Measurements from ENCODE around the gene TWF2. TPM values are rescaled to one million over a fixed set of nuclear protein-coding genes. Genes with fewer than 3 reads are reported as not detected.

TWF2 gene
- total and polyA plus RNA-seq, 2 of the 13 experiments (the other 11 are each of a cell fraction or from before 2014, with no cell fraction given): 45.5 to 108 TPM

DNA sequence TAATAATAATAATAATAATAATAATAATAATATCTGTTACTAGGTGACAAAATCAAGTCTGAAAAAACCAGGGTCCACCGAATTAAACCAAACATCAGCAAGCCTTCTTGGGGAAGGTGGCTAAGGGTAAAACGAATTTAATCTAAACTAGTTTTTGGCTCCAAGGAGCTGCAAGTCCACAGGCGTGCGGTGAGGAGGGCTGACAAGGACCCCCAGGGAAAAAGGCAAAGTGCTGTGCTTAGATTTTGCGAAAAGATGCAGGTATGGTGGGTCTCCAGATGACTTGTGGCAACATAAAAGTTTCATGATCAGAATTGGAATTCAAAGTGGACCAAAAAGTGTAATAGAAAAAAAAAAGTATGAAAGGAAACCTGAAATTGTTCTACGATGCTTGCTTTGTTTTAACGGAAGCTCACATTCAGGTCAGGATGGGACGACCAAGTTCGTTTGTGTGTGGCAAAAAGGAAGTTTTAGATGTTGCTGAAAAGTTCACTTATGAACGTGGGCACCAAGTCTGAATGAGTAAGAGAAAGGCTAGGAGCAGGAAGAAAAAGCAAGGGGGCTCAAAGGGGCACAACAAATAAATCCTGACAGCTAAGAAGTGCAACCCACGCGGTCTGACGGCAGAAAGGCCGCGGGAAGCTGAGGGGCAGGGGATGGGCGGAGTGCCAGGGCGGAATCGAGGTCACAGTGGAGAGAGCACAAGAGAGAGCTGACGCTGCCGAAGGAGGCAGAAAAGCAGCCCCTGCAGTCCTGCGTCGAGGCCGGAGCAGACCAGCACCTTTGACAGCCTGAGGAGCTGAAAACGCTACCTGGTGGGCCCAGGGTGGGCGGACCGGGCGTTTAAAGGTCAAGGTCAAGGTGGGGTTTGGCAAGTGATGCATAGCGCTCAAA is 38.4 kb upstream of the TWF2 start (continued):
- TF ChIP-seq, protein P1, sequence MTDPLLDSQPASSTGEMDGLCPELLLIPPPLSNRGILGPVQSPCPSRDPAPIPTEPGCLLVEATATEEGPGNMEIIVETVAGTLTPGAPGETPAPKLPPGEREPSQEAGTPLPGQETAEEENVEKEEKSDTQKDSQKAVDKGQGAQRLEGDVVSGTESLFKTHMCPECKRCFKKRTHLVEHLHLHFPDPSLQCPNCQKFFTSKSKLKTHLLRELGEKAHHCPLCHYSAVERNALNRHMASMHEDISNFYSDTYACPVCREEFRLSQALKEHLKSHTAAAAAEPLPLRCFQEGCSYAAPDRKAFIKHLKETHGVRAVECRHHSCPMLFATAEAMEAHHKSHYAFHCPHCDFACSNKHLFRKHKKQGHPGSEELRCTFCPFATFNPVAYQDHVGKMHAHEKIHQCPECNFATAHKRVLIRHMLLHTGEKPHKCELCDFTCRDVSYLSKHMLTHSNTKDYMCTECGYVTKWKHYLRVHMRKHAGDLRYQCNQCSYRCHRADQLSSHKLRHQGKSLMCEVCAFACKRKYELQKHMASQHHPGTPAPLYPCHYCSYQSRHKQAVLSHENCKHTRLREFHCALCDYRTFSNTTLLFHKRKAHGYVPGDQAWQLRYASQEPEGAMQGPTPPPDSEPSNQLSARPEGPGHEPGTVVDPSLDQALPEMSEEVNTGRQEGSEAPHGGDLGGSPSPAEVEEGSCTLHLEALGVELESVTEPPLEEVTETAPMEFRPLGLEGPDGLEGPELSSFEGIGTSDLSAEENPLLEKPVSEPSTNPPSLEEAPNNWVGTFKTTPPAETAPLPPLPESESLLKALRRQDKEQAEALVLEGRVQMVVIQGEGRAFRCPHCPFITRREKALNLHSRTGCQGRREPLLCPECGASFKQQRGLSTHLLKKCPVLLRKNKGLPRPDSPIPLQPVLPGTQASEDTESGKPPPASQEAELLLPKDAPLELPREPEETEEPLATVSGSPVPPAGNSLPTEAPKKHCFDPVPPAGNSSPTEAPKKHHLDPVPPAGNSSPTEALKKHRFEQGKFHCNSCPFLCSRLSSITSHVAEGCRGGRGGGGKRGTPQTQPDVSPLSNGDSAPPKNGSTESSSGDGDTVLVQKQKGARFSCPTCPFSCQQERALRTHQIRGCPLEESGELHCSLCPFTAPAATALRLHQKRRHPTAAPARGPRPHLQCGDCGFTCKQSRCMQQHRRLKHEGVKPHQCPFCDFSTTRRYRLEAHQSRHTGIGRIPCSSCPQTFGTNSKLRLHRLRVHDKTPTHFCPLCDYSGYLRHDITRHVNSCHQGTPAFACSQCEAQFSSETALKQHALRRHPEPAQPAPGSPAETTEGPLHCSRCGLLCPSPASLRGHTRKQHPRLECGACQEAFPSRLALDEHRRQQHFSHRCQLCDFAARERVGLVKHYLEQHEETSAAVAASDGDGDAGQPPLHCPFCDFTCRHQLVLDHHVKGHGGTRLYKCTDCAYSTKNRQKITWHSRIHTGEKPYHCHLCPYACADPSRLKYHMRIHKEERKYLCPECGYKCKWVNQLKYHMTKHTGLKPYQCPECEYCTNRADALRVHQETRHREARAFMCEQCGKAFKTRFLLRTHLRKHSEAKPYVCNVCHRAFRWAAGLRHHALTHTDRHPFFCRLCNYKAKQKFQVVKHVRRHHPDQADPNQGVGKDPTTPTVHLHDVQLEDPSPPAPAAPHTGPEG (CRISPR knock-in tag; IDR thresholded peaks at IDR 0.05): no peak
- TF ChIP-seq ZNF24 (IDR thresholded peaks at IDR 0.05) (no peak), NRL (CRISPR knock-in tag; IDR thresholded peaks at IDR 0.05; ENCODE audit: borderline replicate concordance) (no peak), MTA1 (CRISPR knock-in tag; IDR thresholded peaks at IDR 0.05; ENCODE audit: borderline replicate concordance) (peak; percentile 41; the same call in 1 of the 2 replicates), HNRNPL (IDR thresholded peaks at IDR 0.05; ENCODE audit: low read depth, low read length) (no peak), ZNF274 (CRISPR knock-in tag; IDR thresholded peaks at IDR 0.05) (no peak), BRCA1 (CRISPR knock-in tag; IDR thresholded peaks at IDR 0.05) (no peak), ZNF337 (CRISPR knock-in tag; IDR thresholded peaks at IDR 0.05; ENCODE audit: borderline replicate concordance, low read depth) (no peak), FOSL1 (CRISPR knock-in tag; IDR thresholded peaks at IDR 0.05; ENCODE audit: borderline replicate concordance) (no peak), SIN3A (IDR thresholded peaks at IDR 0.05; ENCODE audit: borderline replicate concordance, low read depth, low read length) (0 out of 2 replicates have a peak, but pooled peaks have one; percentile 62), JDP2 (CRISPR knock-in tag; IDR thresholded peaks at IDR 0.05; ENCODE audit: borderline replicate concordance) (no peak), SMAD3 (CRISPR knock-in tag; IDR thresholded peaks at IDR 0.05) (0 out of 2 replicates have a peak, but pooled peaks have one; percentile 13)
- TF ChIP-seq, protein P2, sequence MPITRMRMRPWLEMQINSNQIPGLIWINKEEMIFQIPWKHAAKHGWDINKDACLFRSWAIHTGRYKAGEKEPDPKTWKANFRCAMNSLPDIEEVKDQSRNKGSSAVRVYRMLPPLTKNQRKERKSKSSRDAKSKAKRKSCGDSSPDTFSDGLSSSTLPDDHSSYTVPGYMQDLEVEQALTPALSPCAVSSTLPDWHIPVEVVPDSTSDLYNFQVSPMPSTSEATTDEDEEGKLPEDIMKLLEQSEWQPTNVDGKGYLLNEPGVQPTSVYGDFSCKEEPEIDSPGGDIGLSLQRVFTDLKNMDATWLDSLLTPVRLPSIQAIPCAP (CRISPR knock-in tag; IDR thresholded peaks at IDR 0.05; ENCODE audit: low read depth): no peak
- TF ChIP-seq, protein P3, sequence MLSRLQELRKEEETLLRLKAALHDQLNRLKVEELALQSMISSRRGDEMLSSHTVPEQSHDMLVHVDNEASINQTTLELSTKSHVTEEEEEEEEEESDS (CRISPR knock-in tag; IDR thresholded peaks at IDR 0.05; ENCODE audit: borderline replicate concordance): no peak
- TF ChIP-seq, protein P4, sequence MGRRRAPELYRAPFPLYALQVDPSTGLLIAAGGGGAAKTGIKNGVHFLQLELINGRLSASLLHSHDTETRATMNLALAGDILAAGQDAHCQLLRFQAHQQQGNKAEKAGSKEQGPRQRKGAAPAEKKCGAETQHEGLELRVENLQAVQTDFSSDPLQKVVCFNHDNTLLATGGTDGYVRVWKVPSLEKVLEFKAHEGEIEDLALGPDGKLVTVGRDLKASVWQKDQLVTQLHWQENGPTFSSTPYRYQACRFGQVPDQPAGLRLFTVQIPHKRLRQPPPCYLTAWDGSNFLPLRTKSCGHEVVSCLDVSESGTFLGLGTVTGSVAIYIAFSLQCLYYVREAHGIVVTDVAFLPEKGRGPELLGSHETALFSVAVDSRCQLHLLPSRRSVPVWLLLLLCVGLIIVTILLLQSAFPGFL (CRISPR knock-in tag; IDR thresholded peaks at IDR 0.05): no peak
- TF ChIP-seq, protein P5, sequence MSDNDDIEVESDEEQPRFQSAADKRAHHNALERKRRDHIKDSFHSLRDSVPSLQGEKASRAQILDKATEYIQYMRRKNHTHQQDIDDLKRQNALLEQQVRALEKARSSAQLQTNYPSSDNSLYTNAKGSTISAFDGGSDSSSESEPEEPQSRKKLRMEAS (IDR thresholded peaks at IDR 0.05): peak; percentile 79; the same call in 1 of the 2 replicates
- TF ChIP-seq, protein P6, sequence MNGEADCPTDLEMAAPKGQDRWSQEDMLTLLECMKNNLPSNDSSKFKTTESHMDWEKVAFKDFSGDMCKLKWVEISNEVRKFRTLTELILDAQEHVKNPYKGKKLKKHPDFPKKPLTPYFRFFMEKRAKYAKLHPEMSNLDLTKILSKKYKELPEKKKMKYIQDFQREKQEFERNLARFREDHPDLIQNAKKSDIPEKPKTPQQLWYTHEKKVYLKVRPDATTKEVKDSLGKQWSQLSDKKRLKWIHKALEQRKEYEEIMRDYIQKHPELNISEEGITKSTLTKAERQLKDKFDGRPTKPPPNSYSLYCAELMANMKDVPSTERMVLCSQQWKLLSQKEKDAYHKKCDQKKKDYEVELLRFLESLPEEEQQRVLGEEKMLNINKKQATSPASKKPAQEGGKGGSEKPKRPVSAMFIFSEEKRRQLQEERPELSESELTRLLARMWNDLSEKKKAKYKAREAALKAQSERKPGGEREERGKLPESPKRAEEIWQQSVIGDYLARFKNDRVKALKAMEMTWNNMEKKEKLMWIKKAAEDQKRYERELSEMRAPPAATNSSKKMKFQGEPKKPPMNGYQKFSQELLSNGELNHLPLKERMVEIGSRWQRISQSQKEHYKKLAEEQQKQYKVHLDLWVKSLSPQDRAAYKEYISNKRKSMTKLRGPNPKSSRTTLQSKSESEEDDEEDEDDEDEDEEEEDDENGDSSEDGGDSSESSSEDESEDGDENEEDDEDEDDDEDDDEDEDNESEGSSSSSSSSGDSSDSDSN (CRISPR knock-in tag; IDR thresholded peaks at IDR 0.05): no peak; the same call in 1 of the 2 replicates
